ENCODE results near the gene SORT1. TPM values are rescaled to one million over a fixed set of nuclear protein-coding genes. Genes with fewer than 3 reads are reported as not detected.
A peak's percentile ranks its signal among the peaks of the same experiment; 100 is the strongest.
"Not testable (repeated sequence)": the region's sequence is repeated elsewhere in the genome, so short reads cannot be mapped to it uniquely, and the experiment has no call there.

The SORT1 gene
- total RNA-seq, 1 donor from 2014 or later: 121 TPM

GRCh38 chr1:109290137-109290536, 107.6 kb downstream of the SORT1 start:
- DNase-seq (ENCODE audit: missing footprints) (no peak), ATAC-seq (no peak)
- intact Hi-C loops (cut with DNase I): no loop called here

DNA sequence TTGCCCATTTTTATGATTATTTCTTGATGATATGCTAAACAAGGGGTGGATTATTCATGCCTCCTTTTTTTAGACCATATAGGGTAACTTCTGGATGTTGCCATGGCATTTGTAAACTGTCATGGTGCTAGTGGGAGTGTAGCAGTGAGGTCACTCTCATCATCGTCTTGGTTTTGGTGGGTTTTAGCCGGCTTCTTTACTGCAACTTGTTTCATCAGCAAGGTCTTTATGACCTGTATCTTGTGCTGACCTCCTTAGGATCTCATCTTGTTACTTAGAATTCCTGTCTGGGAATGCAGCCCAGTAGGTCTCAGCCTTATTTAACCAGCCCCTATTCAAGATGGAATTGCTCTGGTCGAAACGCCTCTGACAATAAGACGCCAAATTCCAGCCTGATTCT, 111.0 kb downstream of the SORT1 start:
- intact Hi-C loops (cut with DNase I); DNase-seq (ENCODE audit: missing footprints); ATAC-seq: not testable (repeated sequence)

DNA sequence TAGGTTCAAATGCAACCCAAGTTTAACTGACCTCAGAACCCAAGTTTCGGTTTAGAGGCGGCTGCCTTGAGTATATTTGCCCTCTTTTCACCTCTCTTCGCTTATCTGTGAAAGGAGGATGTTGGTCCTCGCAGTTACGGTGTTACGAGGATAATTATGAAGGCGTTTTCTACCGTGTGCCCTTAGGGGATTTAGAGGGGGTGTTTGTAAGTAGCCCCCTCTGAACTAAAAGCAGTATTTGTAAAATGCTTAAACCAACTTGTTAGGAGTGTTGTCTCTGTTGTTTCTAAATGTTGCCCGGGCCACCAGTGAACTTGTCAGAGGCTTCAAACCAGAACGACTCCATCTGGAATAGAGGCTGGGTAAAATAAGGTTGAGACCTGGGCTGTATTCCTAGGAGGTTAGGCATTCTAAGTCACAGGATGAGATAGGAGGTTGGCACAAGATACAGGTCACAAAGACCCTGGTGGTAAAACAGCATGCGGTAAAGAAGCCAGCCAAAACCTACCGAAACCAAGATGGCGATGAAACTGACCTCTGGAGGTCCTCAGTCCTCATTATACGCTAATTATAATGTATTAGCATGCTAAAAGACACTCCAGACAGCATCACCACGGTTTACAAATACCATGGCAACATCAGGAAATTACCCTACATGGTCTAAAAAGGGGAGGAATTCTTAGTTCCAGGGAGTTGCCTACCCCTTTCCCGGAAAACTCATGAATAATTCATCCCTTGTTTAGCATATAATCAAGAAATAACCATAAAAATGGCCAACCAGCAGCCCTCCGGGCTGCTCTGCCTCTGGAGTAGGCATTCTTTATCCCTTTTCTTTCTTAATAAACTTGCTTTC, 113.7 kb downstream of the SORT1 start:
- DNase-seq (ENCODE audit: missing footprints) (no peak), ATAC-seq (no peak)
- intact Hi-C loops (cut with DNase I): loop anchor here (5.0 kb wide), 2 partner anchors 68 to 248 kb away; no protein-coding TSS in a partner anchor

- intact Hi-C loops (cut with DNase I): loop anchor here (5.0 kb wide), 2 partner anchors 69 to 249 kb away; no protein-coding TSS in a partner anchor
- DNase-seq (ENCODE audit: missing footprints) (peak; percentile 97), ATAC-seq (peak; percentile 99)
Observed at GRCh38 chr1:109282952-109283747, 114.6 kb downstream of the SORT1 start, which contains the start of gene PSRC1. TSS of gene PSRC1 (minus strand) at chr1:109283145.

GRCh38 chr1:109282497-109282951, 115.2 kb downstream of the SORT1 start:
- intact Hi-C loops (cut with DNase I): loop anchor here (5.0 kb wide), 2 partner anchors 70 to 250 kb away; no protein-coding TSS in a partner anchor
- ATAC-seq: no peak
- DNase-seq (ENCODE audit: missing footprints): no peak

- DNase-seq (ENCODE audit: missing footprints) (no peak), ATAC-seq (no peak)
- intact Hi-C loops (cut with DNase I): loop anchor here (5.0 kb wide), 2 partner anchors 70 to 250 kb away; no protein-coding TSS in a partner anchor
Observed at GRCh38 chr1:109281680-109282496, 115.8 kb downstream of the SORT1 start.

GRCh38 chr1:109280862-109281261, 116.9 kb downstream of the SORT1 start:
- DNase-seq (ENCODE audit: missing footprints) (no peak), ATAC-seq (no peak)
- intact Hi-C loops (cut with DNase I): loop anchor here (5.0 kb wide), 2 partner anchors 71 to 251 kb away; no protein-coding TSS in a partner anchor

- DNase-seq (ENCODE audit: missing footprints): no peak
- intact Hi-C loops (cut with DNase I): loop anchor here (5.0 kb wide), 2 partner anchors 73 to 253 kb away; no protein-coding TSS in a partner anchor
- no peak for ATAC-seq
Observed at GRCh38 chr1:109279615-109280278, 118.0 kb downstream of the SORT1 start.

DNA sequence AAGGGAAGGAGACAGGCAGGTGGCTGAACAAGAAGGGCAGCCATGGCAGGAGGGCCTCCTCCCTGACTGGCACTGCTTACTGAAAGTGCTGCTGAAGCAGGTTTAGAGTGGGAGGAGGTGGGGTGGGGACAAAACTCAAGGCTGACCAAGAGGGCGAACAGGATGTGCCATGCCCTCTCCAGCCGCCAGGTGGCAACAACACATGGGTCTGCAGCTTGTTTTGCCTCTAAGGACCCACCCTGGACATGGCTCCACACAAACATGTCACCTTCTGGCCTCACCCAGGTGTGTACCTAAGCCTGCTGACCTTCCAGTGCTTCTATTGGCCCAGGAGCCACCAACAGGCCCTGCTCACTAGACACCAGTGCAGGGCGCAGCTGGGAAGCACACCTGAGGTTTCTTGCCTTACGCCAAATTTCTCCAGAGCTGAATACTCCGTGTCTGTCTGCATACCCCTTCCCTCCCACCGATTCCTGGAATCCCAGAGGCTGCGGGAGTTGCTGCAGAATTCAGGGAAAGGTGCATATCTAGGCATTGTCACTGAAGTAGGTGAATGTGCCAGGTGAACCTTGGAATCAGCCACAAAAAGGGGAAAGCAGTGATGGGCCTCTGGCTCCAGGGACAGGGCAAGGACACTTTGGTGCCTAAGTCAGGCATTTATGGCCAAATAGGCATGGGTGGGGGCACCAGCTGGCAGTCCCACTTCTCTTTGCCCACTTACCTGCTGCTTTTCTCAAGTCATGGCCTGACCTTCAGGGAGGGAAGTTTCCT, 120.1 kb downstream of the SORT1 start:
- intact Hi-C loops (cut with DNase I): loop anchor here (1.0 kb wide), 1 partner anchor 122 kb away; no protein-coding TSS in a partner anchor
- ATAC-seq (peak; percentile 68), DNase-seq (ENCODE audit: missing footprints) (peak; percentile 86)

- peak; percentile 9 for DNase-seq (ENCODE audit: missing footprints)
- no peak for ATAC-seq
Observed at GRCh38 chr1:109275706-109276345, 121.9 kb downstream of the SORT1 start.

DNA sequence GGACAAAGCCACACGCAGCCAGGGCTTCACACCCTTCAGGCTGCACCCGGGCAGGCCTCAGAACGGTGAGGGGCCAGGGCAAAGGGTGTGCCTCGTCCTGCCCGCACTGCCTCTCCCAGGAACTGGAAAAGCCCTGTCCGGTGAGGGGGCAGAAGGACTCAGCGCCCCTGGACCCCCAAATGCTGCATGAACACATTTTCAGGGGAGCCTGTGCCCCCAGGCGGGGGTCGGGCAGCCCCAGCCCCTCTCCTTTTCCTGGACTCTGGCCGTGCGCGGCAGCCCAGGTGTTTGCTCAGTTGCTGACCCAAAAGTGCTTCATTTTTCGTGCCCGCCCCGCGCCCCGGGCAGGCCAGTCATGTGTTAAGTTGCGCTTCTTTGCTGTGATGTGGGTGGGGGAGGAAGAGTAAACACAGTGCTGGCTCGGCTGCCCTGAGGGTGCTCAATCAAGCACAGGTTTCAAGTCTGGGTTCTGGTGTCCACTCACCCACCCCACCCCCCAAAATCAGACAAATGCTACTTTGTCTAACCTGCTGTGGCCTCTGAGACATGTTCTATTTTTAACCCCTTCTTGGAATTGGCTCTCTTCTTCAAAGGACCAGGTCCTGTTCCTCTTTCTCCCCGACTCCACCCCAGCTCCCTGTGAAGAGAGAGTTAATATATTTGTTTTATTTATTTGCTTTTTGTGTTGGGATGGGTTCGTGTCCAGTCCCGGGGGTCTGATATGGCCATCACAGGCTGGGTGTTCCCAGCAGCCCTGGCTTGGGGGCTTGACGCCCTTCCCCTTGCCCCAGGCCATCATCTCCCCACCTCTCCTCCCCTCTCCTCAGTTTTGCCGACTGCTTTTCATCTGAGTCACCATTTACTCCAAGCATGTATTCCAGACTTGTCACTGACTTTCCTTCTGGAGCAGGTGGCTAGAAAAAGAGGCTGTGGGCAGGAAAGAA, 122.9 kb downstream of the SORT1 start:
- peak; percentile 66 for DNase-seq (ENCODE audit: missing footprints)
- ATAC-seq: peak; percentile 52
- intact Hi-C loops (cut with DNase I): no loop called here

More at GRCh38 chr1:109275706-109276345, 121.9 kb downstream of the SORT1 start:
- intact Hi-C loops (cut with DNase I): no loop called here

DNA sequence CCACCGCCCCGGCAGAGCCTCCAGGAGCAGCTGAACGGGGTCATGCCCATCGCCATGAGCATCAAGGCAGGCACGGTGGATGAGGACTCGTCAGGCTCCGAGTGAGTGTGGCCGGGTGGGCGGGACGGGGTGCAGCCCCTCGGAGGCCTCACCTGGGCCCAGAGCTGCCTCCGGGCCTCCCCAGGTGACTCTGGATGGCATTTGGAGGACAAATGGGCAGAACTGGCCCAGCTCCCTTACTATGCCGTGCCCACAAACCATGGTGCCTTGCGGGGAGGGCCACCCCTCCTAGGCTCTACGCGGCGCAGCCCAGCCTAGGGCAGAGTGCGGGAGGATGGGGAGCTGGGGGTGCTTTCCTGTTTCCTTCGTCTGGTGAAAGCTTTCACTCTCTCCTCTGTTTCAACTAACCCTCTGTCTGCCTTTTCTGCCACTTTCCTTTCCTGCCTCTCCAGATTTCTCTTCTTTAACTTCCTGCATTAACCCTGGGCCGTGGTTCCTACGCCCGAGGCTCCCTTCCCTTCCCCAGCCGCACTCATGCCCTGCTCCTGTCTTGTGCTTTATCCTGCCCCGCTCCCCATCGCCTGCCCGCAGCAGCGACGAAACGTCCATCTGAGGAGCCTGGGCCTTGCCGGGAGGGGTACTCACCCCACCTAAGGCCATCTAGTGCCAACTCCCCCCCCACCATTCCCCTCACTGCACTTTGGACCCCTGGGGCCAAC, 124.0 kb downstream of the SORT1 start:
- intact Hi-C loops (cut with DNase I): no loop called here
- no peak for ATAC-seq
- peak; percentile 59 for DNase-seq (ENCODE audit: missing footprints)

- DNase-seq (ENCODE audit: missing footprints) (peak; percentile 51), ATAC-seq (no peak)
- intact Hi-C loops (cut with DNase I): no loop called here
Observed at GRCh38 chr1:109272831-109273547, 124.7 kb downstream of the SORT1 start.
